SJSA1 (cell line): ENCODE measurements around the gene KRTAP10-12. TPM values are rescaled to one million over a fixed set of nuclear protein-coding genes. Genes with fewer than 3 reads are reported as not detected.
"Not testable (repeated sequence)": the region's sequence is repeated elsewhere in the genome, so short reads cannot be mapped to it uniquely, and the experiment has no call there.

ENCODE experiments used
- DNase-seq, 2 experiments: peaks; one replicate each; pipeline ENCODE4 v3.0.0-alpha.2; 2015 to 2020; ENCODE audit warnings: low spot score in 2 of 2, low read depth in 1 of 2
- H3K27ac ChIP-seq: fragments of 250-450 bp; sonication (Bioruptor Pico); 2 replicates; pipeline ENCODE4 v1.5.1; 2020; ENCODE audit warnings: mild to moderate bottlenecking, moderate library complexity
- H3K27me3 ChIP-seq: fragments of 250-450 bp; sonication (Bioruptor Pico); replicated peaks from 2 replicates; pipeline ENCODE4 v1.5.1; 2020; ENCODE audit warnings: mild to moderate bottlenecking, moderate library complexity
- H3K36me3 ChIP-seq: fragments of 250-450 bp; sonication (Bioruptor Pico); 2 replicates; pipeline ENCODE4 v1.5.1; 2020; ENCODE audit warnings: mild to moderate bottlenecking
- H3K4me1 ChIP-seq: fragments of 250-450 bp; sonication (Bioruptor Pico); replicated peaks from 2 replicates; pipeline ENCODE4 v1.6.1; 2021; ENCODE audit warnings: mild to moderate bottlenecking
- H3K4me3 ChIP-seq: fragments of 250-450 bp; sonication (Bioruptor Pico); 2 replicates; pipeline ENCODE4 v1.5.1; 2020; ENCODE audit warnings: mild to moderate bottlenecking
- H3K9me3 ChIP-seq: fragments of 250-450 bp; sonication (Bioruptor Pico); replicated peaks from 2 replicates; pipeline ENCODE4 v1.5.1; 2020; ENCODE audit warnings: mild to moderate bottlenecking
- total RNA-seq: library from RNA; depleted of rRNA; stranded (reverse); fragments of >200 nt; shearing (Covaris generic); gene quantifications from 2 replicates; pipeline ENCODE4 v1.2.3, GENCODE V29; 2014

The KRTAP10-12 gene
- total RNA-seq, 1 experiment from 2014 or later = not detected

GRCh38 chr21:44682580-44683151 is 14.3 kb upstream of the KRTAP10-12 start:
- H3K4me3 ChIP-seq = no peak overlapping the region
- H3K27me3 ChIP-seq = peaks cover 53% of the 10 kb centered on the region
- H3K4me1 ChIP-seq = no peaks in the 10 kb centered on the region
- H3K9me3 ChIP-seq = no peaks in the 10 kb centered on the region; the same call in 1 of the 2 replicates
- no peaks in the 10 kb centered on the region for H3K36me3 ChIP-seq
- no peak for DNase-seq
- no peak overlapping the region for H3K27ac ChIP-seq

- no peak for DNase-seq
- Histone ChIP-seq H3K9me3 (no peaks in the 10 kb centered on the region; the same call in 1 of the 2 replicates), H3K27me3 (peaks cover 59% of the 10 kb centered on the region), H3K4me1 (no peaks in the 10 kb centered on the region), H3K27ac (no peak overlapping the region), H3K4me3 (no peak overlapping the region), H3K36me3 (no peaks in the 10 kb centered on the region)
These were observed 12.9 kb upstream of the KRTAP10-12 start for GRCh38 chr21:44684077-44684476.

- Histone ChIP-seq H3K9me3 (no peaks in the 10 kb centered on the region; the same call in 1 of the 2 replicates), H3K27ac (no peak overlapping the region), H3K4me3 (no peak overlapping the region), H3K27me3 (peaks cover 59% of the 10 kb centered on the region), H3K4me1 (no peaks in the 10 kb centered on the region), H3K36me3 (no peaks in the 10 kb centered on the region)
- no peak for DNase-seq
These were observed 12.5 kb upstream of the KRTAP10-12 start for GRCh38 chr21:44684483-44684882.

- not testable (repeated sequence) for DNase-seq, H3K4me3 ChIP-seq, H3K9me3 ChIP-seq, H3K27ac ChIP-seq, H3K4me1 ChIP-seq, H3K36me3 ChIP-seq
- H3K27me3 ChIP-seq = peaks cover 59% of the 10 kb centered on the region
These were observed 11.9 kb upstream of the KRTAP10-12 start for GRCh38 chr21:44685050-44685449.

GRCh38 chr21:44686000-44686781 is 10.8 kb upstream of the KRTAP10-12 start:
- Histone ChIP-seq H3K4me1 (no peaks in the 10 kb centered on the region), H3K27ac (no peak overlapping the region), H3K4me3 (no peak overlapping the region), H3K27me3 (peaks cover 54% of the 10 kb centered on the region), H3K9me3 (no peaks in the 10 kb centered on the region; the same call in 1 of the 2 replicates), H3K36me3 (no peaks in the 10 kb centered on the region)
- DNase-seq = no peak

- Histone ChIP-seq H3K4me3 (no peak overlapping the region), H3K27me3 (peaks cover 54% of the 10 kb centered on the region)
These were observed 10.0 kb upstream of the KRTAP10-12 start for GRCh38 chr21:44686843-44687561.

GRCh38 chr21:44687671-44688070 is 9.3 kb upstream of the KRTAP10-12 start:
- H3K36me3 ChIP-seq = no peaks in the 10 kb centered on the region
- peaks cover 50% of the 10 kb centered on the region for H3K27me3 ChIP-seq
- H3K4me1 ChIP-seq = no peaks in the 10 kb centered on the region
- H3K4me3 ChIP-seq = no peak overlapping the region
- no peaks in the 10 kb centered on the region; the same call in 1 of the 2 replicates for H3K9me3 ChIP-seq
- no peak overlapping the region for H3K27ac ChIP-seq
- DNase-seq = no peak

More at GRCh38 chr21:44686843-44687561, 10.0 kb upstream of the KRTAP10-12 start:
- Histone ChIP-seq H3K36me3 (no peaks in the 10 kb centered on the region), H3K4me1 (no peaks in the 10 kb centered on the region), H3K27ac (no peak overlapping the region), H3K9me3 (no peaks in the 10 kb centered on the region; the same call in 1 of the 2 replicates)
- DNase-seq = no peak

GRCh38 chr21:44689740-44690139 is 7.2 kb upstream of the KRTAP10-12 start:
- H3K4me3 ChIP-seq, H3K27ac ChIP-seq, DNase-seq, H3K4me1 ChIP-seq, H3K36me3 ChIP-seq, H3K9me3 ChIP-seq: not testable (repeated sequence)
- peaks cover 31% of the 10 kb centered on the region for H3K27me3 ChIP-seq

- no peak for DNase-seq
- H3K4me3 ChIP-seq = no peak overlapping the region
These were observed 5.3 kb upstream of the KRTAP10-12 start for GRCh38 chr21:44691686-44692085.

GRCh38 chr21:44692798-44693512 is 4.0 kb upstream of the KRTAP10-12 start:
- H3K4me1 ChIP-seq = no peaks in the 10 kb centered on the region
- H3K27me3 ChIP-seq = peaks cover 14% of the 10 kb centered on the region
- H3K9me3 ChIP-seq = peaks cover 4% of the 10 kb centered on the region; the same call in 1 of the 2 replicates
- DNase-seq = no peak
- H3K27ac ChIP-seq = no peak overlapping the region
- no peak overlapping the region for H3K4me3 ChIP-seq
- no peaks in the 10 kb centered on the region for H3K36me3 ChIP-seq

More at GRCh38 chr21:44691686-44692085, 5.3 kb upstream of the KRTAP10-12 start:
- H3K36me3 ChIP-seq = no peaks in the 10 kb centered on the region
- peaks cover 24% of the 10 kb centered on the region for H3K27me3 ChIP-seq
- peaks cover 4% of the 10 kb centered on the region; the same call in 1 of the 2 replicates for H3K9me3 ChIP-seq
- H3K27ac ChIP-seq = no peak overlapping the region
- no peaks in the 10 kb centered on the region for H3K4me1 ChIP-seq

GRCh38 chr21:44694776-44695175 is 2.2 kb upstream of the KRTAP10-12 start:
- Histone ChIP-seq H3K9me3 (peaks cover 4% of the 10 kb centered on the region; the same call in 1 of the 2 replicates), H3K36me3 (no peaks in the 10 kb centered on the region), H3K4me1 (no peaks in the 10 kb centered on the region), H3K27ac (no peak overlapping the region), H3K27me3 (peaks cover 16% of the 10 kb centered on the region), H3K4me3 (no peak overlapping the region)
- no peak for DNase-seq

GRCh38 chr21:44695184-44695583 is 1.8 kb upstream of the KRTAP10-12 start:
- Histone ChIP-seq H3K9me3 (peaks cover 4% of the 10 kb centered on the region; the same call in 1 of the 2 replicates), H3K4me1 (no peaks in the 10 kb centered on the region), H3K4me3 (no peak overlapping the region), H3K27me3 (peaks cover 20% of the 10 kb centered on the region), H3K36me3 (no peaks in the 10 kb centered on the region), H3K27ac (no peak overlapping the region)
- peak in 1 of 2 experiments; percentile 38 for DNase-seq

GRCh38 chr21:44695641-44696040 is 1.3 kb upstream of the KRTAP10-12 start:
- no peak overlapping the region for H3K4me3 ChIP-seq
- H3K9me3 ChIP-seq = peaks cover 4% of the 10 kb centered on the region; the same call in 1 of the 2 replicates
- H3K4me1 ChIP-seq = no peaks in the 10 kb centered on the region
- DNase-seq = no peak
- H3K36me3 ChIP-seq = no peaks in the 10 kb centered on the region
- H3K27ac ChIP-seq = no peak overlapping the region
- peaks cover 25% of the 10 kb centered on the region for H3K27me3 ChIP-seq
